C4-2B (cell line): ENCODE data around the gene LYPLAL1.

Experiments used
- ZFX ChIP-seq: fragments of 450-650 bp; IDR thresholded peaks from 2 replicates; pipeline ENCODE4 v1.6.1; 2017
- TF ChIP-seq, protein P1 (sequence below): fragments of 450-650 bp; conservative IDR thresholded peaks from 2 replicates; pipeline ENCODE4 v1.5.1; 2017; ENCODE audit warnings: mild to moderate bottlenecking

- TF ChIP-seq, protein P1, sequence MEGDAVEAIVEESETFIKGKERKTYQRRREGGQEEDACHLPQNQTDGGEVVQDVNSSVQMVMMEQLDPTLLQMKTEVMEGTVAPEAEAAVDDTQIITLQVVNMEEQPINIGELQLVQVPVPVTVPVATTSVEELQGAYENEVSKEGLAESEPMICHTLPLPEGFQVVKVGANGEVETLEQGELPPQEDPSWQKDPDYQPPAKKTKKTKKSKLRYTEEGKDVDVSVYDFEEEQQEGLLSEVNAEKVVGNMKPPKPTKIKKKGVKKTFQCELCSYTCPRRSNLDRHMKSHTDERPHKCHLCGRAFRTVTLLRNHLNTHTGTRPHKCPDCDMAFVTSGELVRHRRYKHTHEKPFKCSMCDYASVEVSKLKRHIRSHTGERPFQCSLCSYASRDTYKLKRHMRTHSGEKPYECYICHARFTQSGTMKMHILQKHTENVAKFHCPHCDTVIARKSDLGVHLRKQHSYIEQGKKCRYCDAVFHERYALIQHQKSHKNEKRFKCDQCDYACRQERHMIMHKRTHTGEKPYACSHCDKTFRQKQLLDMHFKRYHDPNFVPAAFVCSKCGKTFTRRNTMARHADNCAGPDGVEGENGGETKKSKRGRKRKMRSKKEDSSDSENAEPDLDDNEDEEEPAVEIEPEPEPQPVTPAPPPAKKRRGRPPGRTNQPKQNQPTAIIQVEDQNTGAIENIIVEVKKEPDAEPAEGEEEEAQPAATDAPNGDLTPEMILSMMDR = no peak
- TF ChIP-seq ZFX = no peak
These were observed 22.8 kb upstream of the LYPLAL1 start for GRCh38 chr1:219150913-219151312.
